ENCODE results near the gene GFPT1. TPM values are rescaled to one million over a fixed set of nuclear protein-coding genes. Genes with fewer than 3 reads are reported as not detected.

GFPT1 gene
- total and polyA plus RNA-seq, 9 of the 15 experiments (the other 6 are each of a cell fraction or from before 2014, with no cell fraction given): 6.6 to 38.3 (median 15.9) TPM

DNA sequence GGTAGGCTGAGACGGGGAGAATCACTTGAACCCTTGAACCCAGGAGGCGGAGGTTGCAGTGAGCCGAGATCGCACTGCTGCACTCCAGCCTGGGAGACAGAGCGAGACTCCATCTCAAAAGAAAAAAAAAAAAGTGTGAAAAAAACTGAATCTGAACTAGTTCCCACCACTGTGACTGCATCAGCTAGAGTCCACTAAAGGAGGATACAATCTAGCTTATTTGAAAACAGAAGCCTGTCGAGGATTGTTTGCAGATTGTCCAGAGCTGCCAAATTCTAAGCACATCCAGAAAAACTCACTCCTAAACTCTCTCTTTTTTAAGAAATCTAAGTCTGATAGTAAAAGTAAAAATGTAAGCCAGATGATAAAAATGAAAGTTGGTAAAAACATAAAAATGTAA is 10.6 kb downstream of the GFPT1 start:
- no peak overlapping the region for H3K4me3 ChIP-seq
- ChIA-PET POLR2A (interaction anchor here (0.6 to 3.5 kb wide), 9 partner anchors 9 to 748 kb away, joined by 3 to 17 read pairs (median 4); partner anchors contain the start of genes GFPT1 and NFU1), CTCF (ENCODE audit: low intra/inter-chr PET ratio) (interaction anchor here (0.9 kb wide), 2 partner anchors 100 to 338 kb away, joined by 3 to 4 read pairs; no protein-coding TSS in a partner anchor)
- no peak overlapping the region for H3K9ac ChIP-seq (ENCODE audit: insufficient read depth in 1 of 2, low read depth in 2 of 2, low read length in 2 of 2)
- ATAC-seq: peak; percentile 20
- H3K36me3 ChIP-seq (ENCODE audit: control insufficient read depth, insufficient read depth, low read length): peaks cover 22% of the 10 kb centered on the region; the same call in 2 of the 3 replicates
- H3K4me1 ChIP-seq (replicated peaks in 1 of 2; ENCODE audit: control insufficient read depth in 2 of 2, insufficient read depth in 2 of 2, low read length in 2 of 2): peaks cover 6 to 8% of the 10 kb centered on the region in 2 experiments; a peak in 3 of 5 replicates
- no peak for FAIRE-seq
- H3K4me2 ChIP-seq (ENCODE audit: insufficient read depth, low read length): no peak overlapping the region
- 82% methylated on average over 4 of the region's 6 CpGs for WGBS (ENCODE audit: insufficient coverage, low coverage, missing lambda C conversion rate)
- peaks cover 79% of the 10 kb centered on the region for H3K79me2 ChIP-seq (ENCODE audit: control insufficient read depth, insufficient read depth, low read length)
- no peaks in the 10 kb centered on the region for H3K27me3 ChIP-seq (ENCODE audit: control insufficient read depth in 2 of 2, insufficient read depth in 2 of 2, low read length in 2 of 2)
- no TSS peak for BruUV-seq (replicated peaks)
- H3K9me1 ChIP-seq (ENCODE audit: control insufficient read depth, insufficient read depth, low read length): no peaks in the 10 kb centered on the region
- H4K20me1 ChIP-seq (replicated peaks; ENCODE audit: control insufficient read depth, insufficient read depth, low read length): peaks cover 26% of the 10 kb centered on the region; the same call in 1 of the 2 replicates
- in situ Hi-C loops (cut with MboI): no loop called here
- no peak for DNase-seq (ENCODE audit: extremely low read depth in 1 of 4, low spot score in 3 of 4)
- H2AFZ ChIP-seq (ENCODE audit: low read depth, low read length): no peak overlapping the region
- no peak overlapping the region for H3K27ac ChIP-seq (ENCODE audit: extremely low read depth, low read depth, low read length)
- intact Hi-C loops (cut with micrococcal nuclease): loop anchor here (5.0 to 10.0 kb wide), 2 partner anchors 178 to 336 kb away; no protein-coding TSS in a partner anchor
- H3K9me3 ChIP-seq (replicated peaks; ENCODE audit: control insufficient read depth, insufficient read depth, low read depth, low read length): no peaks in the 10 kb centered on the region
- TF ChIP-seq, protein P1, sequence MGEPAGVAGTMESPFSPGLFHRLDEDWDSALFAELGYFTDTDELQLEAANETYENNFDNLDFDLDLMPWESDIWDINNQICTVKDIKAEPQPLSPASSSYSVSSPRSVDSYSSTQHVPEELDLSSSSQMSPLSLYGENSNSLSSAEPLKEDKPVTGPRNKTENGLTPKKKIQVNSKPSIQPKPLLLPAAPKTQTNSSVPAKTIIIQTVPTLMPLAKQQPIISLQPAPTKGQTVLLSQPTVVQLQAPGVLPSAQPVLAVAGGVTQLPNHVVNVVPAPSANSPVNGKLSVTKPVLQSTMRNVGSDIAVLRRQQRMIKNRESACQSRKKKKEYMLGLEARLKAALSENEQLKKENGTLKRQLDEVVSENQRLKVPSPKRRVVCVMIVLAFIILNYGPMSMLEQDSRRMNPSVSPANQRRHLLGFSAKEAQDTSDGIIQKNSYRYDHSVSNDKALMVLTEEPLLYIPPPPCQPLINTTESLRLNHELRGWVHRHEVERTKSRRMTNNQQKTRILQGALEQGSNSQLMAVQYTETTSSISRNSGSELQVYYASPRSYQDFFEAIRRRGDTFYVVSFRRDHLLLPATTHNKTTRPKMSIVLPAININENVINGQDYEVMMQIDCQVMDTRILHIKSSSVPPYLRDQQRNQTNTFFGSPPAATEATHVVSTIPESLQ (CRISPR knock-in tag; IDR thresholded peaks at IDR 0.05): no peak
- TF ChIP-seq ZNF316 (IDR thresholded peaks at IDR 0.05) (no peak), ADNP (tag; IDR thresholded peaks at IDR 0.05) (no peak), U2AF1 (optimal IDR thresholded peaks at IDR 0.05; ENCODE audit: low read depth, low read length) (no peak), FOS (IDR thresholded peaks at IDR 0.05; ENCODE audit: extremely low read depth, insufficient read length) (no peak), NCOA4 (IDR thresholded peaks at IDR 0.05; ENCODE audit: partially characterized antibody) (no peak), SNIP1 (IDR thresholded peaks at IDR 0.05; ENCODE audit: low read depth) (no peak), TRIM24 (IDR thresholded peaks at IDR 0.05) (no peak)
- TF ChIP-seq, protein P2, sequence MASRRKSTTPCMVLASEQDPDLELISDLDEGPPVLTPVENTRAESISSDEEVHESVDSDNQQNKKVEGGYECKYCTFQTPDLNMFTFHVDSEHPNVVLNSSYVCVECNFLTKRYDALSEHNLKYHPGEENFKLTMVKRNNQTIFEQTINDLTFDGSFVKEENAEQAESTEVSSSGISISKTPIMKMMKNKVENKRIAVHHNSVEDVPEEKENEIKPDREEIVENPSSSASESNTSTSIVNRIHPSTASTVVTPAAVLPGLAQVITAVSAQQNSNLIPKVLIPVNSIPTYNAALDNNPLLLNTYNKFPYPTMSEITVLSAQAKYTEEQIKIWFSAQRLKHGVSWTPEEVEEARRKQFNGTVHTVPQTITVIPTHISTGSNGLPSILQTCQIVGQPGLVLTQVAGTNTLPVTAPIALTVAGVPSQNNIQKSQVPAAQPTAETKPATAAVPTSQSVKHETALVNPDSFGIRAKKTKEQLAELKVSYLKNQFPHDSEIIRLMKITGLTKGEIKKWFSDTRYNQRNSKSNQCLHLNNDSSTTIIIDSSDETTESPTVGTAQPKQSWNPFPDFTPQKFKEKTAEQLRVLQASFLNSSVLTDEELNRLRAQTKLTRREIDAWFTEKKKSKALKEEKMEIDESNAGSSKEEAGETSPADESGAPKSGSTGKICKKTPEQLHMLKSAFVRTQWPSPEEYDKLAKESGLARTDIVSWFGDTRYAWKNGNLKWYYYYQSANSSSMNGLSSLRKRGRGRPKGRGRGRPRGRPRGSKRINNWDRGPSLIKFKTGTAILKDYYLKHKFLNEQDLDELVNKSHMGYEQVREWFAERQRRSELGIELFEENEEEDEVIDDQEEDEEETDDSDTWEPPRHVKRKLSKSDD (conservative IDR thresholded peaks at IDR 0.05; ENCODE audit: low read length): no peak
- TF ChIP-seq, protein P3, sequence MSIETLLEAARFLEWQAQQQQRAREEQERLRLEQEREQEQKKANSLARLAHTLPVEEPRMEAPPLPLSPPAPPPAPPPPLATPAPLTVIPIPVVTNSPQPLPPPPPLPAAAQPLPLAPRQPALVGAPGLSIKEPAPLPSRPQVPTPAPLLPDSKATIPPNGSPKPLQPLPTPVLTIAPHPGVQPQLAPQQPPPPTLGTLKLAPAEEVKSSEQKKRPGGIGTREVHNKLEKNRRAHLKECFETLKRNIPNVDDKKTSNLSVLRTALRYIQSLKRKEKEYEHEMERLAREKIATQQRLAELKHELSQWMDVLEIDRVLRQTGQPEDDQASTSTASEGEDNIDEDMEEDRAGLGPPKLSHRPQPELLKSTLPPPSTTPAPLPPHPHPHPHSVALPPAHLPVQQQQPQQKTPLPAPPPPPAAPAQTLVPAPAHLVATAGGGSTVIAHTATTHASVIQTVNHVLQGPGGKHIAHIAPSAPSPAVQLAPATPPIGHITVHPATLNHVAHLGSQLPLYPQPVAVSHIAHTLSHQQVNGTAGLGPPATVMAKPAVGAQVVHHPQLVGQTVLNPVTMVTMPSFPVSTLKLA (conservative IDR thresholded peaks at IDR 0.05): no peak
- TF ChIP-seq, protein P4, sequence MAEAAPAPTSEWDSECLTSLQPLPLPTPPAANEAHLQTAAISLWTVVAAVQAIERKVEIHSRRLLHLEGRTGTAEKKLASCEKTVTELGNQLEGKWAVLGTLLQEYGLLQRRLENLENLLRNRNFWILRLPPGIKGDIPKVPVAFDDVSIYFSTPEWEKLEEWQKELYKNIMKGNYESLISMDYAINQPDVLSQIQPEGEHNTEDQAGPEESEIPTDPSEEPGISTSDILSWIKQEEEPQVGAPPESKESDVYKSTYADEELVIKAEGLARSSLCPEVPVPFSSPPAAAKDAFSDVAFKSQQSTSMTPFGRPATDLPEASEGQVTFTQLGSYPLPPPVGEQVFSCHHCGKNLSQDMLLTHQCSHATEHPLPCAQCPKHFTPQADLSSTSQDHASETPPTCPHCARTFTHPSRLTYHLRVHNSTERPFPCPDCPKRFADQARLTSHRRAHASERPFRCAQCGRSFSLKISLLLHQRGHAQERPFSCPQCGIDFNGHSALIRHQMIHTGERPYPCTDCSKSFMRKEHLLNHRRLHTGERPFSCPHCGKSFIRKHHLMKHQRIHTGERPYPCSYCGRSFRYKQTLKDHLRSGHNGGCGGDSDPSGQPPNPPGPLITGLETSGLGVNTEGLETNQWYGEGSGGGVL (CRISPR knock-in tag; IDR thresholded peaks at IDR 0.05): no peak
